SK-N-SH treated with all-trans-retinoic acid at 6 μM for 48 hours (cell line): ENCODE results near the gene EP400.

Experiments used
- ATAC-seq: fragments of 200-7000 bp; cut with Tn5 transposase; 3 replicates; pipeline ENCODE4 v1.9.1; 2020; ENCODE audit warnings: mild to moderate bottlenecking, moderate library complexity
- ARNTL ChIP-seq: fragments of 450-650 bp; formaldehyde crosslinking; IDR thresholded peaks from 2 replicates; pipeline ENCODE4 v1.5.0; 2020; ENCODE audit warnings: low read depth, mild to moderate bottlenecking, moderate library complexity, borderline replicate concordance
- BACH2 ChIP-seq: fragments of 250-450 bp; sonication (Bioruptor Pico); IDR thresholded peaks from 2 replicates; pipeline ENCODE4 v1.9.0; 2021; ENCODE audit warnings: mild to moderate bottlenecking, borderline replicate concordance
- CSDC2 ChIP-seq: fragments of 250-450 bp; sonication (Bioruptor Pico); IDR thresholded peaks from 2 replicates; pipeline ENCODE4 v1.5.0; 2020; ENCODE audit warnings: mild to moderate bottlenecking, moderate library complexity
- ESRRG ChIP-seq: fragments of 250-450 bp; sonication (Bioruptor Pico); IDR thresholded peaks from 2 replicates; pipeline ENCODE4 v1.6.1; 2021; ENCODE audit warnings: mild to moderate bottlenecking
- GLIS3 ChIP-seq: fragments of 250-450 bp; sonication (Bioruptor Pico); IDR thresholded peaks from 2 replicates; pipeline ENCODE4 v1.5.0; 2020; ENCODE audit warnings: mild to moderate bottlenecking, moderate library complexity
- ISL1 ChIP-seq: fragments of 250-450 bp; sonication (Bioruptor Pico); IDR thresholded peaks from 2 replicates; pipeline ENCODE4 v2.1.2; 2022; ENCODE audit warnings: mild to moderate bottlenecking, moderate library complexity
- OSR1 ChIP-seq: fragments of 250-450 bp; sonication (Bioruptor Pico); IDR thresholded peaks from 2 replicates; pipeline ENCODE4 v1.8.0; 2022; ENCODE audit warnings: moderate library complexity, mild to moderate bottlenecking, inconsistent platforms
- PPARA ChIP-seq: fragments of 250-450 bp; sonication (Bioruptor Pico); IDR thresholded peaks from 2 replicates; pipeline ENCODE4 v1.5.0; 2020; ENCODE audit warnings: mild to moderate bottlenecking, borderline replicate concordance
- SNAI2 ChIP-seq: fragments of 250-450 bp; sonication (Bioruptor Pico); IDR thresholded peaks from 2 replicates; pipeline ENCODE4 v1.5.0; 2020; ENCODE audit warnings: mild to moderate bottlenecking, moderate library complexity
- TOX ChIP-seq: fragments of 250-450 bp; sonication (Bioruptor Pico); IDR thresholded peaks from 2 replicates; pipeline ENCODE4 v1.8.0; 2021; ENCODE audit warnings: mild to moderate bottlenecking, moderate library complexity, borderline replicate concordance
- ZC3H10 ChIP-seq: fragments of 250-450 bp; sonication (Bioruptor Pico); IDR thresholded peaks from 2 replicates; pipeline ENCODE4 v1.5.1; 2021; ENCODE audit warnings: mild to moderate bottlenecking, moderate library complexity
- ZFP3 ChIP-seq: fragments of 250-450 bp; sonication (Bioruptor Pico); IDR thresholded peaks from 2 replicates; pipeline ENCODE4 v1.5.0; 2020; ENCODE audit warnings: mild to moderate bottlenecking, moderate library complexity
- ZNF70 ChIP-seq: fragments of 450-650 bp; formaldehyde crosslinking; IDR thresholded peaks from 2 replicates; pipeline ENCODE4 v1.5.0; 2020; ENCODE audit warnings: mild to moderate bottlenecking, moderate library complexity
- ZNF8 ChIP-seq: fragments of 450-650 bp; formaldehyde crosslinking; IDR thresholded peaks from 2 replicates; pipeline ENCODE4 v1.5.0; 2020; ENCODE audit warnings: mild to moderate bottlenecking, moderate library complexity
- TF ChIP-seq, protein P1 (sequence below): fragments of 250-450 bp; sonication (Bioruptor Pico); IDR thresholded peaks from 2 replicates; pipeline ENCODE4 v1.8.0; 2020; ENCODE audit warnings: mild to moderate bottlenecking, moderate library complexity, borderline replicate concordance
- TF ChIP-seq, protein P2 (sequence below): fragments of 250-450 bp; sonication (Bioruptor Pico); IDR thresholded peaks from 2 replicates; pipeline ENCODE4 v1.5.1; 2021; ENCODE audit warnings: mild to moderate bottlenecking, moderate library complexity
- TF ChIP-seq, protein P3 (sequence below): fragments of 250-450 bp; sonication (Bioruptor Pico); IDR thresholded peaks from 2 replicates; pipeline ENCODE4 v1.5.0; 2020; ENCODE audit warnings: mild to moderate bottlenecking, moderate library complexity
- TF ChIP-seq, protein P4 (sequence below): fragments of 250-450 bp; sonication (Bioruptor Pico); IDR thresholded peaks from 2 replicates; pipeline ENCODE4 v1.5.1; 2020; ENCODE audit warnings: low read depth, mild to moderate bottlenecking, moderate library complexity

The EP400 gene

DNA sequence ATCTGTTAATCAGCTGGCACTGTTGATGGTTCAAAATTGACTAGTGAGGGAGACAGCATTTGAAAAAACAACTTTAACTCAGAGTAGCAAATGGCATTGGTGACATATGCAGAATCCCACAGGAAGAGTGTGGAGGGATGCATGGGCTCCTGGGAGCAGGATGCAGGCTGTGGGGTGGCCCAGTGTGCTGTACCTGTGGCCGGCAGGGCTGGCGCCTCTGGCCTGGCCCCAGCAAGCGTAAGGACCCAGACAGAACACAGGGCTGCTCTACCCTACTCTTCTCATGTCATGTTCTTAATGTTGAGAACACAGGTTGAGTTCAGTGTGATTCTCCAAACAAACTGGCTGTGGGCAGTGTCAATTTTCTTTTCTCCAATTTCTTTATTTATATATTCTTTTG, 160.9 kb downstream of the EP400 start:
- TF ChIP-seq, protein P1, sequence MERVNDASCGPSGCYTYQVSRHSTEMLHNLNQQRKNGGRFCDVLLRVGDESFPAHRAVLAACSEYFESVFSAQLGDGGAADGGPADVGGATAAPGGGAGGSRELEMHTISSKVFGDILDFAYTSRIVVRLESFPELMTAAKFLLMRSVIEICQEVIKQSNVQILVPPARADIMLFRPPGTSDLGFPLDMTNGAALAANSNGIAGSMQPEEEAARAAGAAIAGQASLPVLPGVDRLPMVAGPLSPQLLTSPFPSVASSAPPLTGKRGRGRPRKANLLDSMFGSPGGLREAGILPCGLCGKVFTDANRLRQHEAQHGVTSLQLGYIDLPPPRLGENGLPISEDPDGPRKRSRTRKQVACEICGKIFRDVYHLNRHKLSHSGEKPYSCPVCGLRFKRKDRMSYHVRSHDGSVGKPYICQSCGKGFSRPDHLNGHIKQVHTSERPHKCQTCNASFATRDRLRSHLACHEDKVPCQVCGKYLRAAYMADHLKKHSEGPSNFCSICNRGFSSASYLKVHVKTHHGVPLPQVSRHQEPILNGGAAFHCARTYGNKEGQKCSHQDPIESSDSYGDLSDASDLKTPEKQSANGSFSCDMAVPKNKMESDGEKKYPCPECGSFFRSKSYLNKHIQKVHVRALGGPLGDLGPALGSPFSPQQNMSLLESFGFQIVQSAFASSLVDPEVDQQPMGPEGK (CRISPR knock-in tag) = no peak
- TF ChIP-seq, protein P2, sequence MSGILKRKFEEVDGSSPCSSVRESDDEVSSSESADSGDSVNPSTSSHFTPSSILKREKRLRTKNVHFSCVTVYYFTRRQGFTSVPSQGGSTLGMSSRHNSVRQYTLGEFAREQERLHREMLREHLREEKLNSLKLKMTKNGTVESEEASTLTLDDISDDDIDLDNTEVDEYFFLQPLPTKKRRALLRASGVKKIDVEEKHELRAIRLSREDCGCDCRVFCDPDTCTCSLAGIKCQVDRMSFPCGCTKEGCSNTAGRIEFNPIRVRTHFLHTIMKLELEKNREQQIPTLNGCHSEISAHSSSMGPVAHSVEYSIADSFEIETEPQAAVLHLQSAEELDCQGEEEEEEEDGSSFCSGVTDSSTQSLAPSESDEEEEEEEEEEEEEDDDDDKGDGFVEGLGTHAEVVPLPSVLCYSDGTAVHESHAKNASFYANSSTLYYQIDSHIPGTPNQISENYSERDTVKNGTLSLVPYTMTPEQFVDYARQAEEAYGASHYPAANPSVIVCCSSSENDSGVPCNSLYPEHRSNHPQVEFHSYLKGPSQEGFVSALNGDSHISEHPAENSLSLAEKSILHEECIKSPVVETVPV (CRISPR knock-in tag) = no peak
- TF ChIP-seq CSDC2 (CRISPR knock-in tag) (no peak), ESRRG (no peak), SNAI2 (CRISPR knock-in tag) (no peak), ZFP3 (CRISPR knock-in tag) (no peak), ZNF70 (no peak)
- no peak for ATAC-seq

DNA sequence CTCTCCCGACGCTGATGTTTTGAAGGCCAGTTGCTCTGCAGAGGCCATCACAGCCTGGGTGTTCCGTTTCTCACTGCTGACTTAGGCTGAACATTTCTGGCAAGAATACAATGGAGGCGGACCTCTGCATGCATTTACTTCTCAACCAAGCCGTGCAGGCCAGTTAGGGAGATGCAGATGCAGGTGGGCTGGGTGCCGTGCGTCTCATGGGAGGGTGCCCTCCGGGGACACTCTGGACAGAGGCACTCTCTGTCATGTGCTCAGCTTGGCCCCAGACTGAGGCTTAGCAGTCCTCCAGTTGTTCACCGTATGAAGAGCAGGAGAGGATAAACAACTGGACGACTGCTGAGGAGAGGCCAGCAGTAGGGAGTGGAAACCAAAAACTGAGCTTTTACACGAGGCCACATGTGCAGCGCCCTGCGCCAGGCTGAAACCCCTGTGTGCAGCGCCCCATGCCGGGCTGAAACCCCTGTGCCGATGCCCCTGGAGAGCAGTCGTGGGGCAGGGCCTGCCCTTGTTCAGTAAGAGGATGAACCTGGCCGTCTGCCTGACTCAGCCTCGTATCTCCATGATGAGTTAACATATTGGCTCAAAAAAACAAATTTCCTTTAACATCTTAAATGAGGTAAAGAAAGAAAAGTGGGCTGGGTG, 162.0 kb downstream of the EP400 start:
- no peak for ATAC-seq
- TF ChIP-seq ZNF8 (CRISPR knock-in tag) (no peak), ESRRG (no peak), ISL1 (CRISPR knock-in tag) (no peak), ZNF70 (no peak), SNAI2 (CRISPR knock-in tag) (no peak), GLIS3 (no peak)
- TF ChIP-seq, protein P3, sequence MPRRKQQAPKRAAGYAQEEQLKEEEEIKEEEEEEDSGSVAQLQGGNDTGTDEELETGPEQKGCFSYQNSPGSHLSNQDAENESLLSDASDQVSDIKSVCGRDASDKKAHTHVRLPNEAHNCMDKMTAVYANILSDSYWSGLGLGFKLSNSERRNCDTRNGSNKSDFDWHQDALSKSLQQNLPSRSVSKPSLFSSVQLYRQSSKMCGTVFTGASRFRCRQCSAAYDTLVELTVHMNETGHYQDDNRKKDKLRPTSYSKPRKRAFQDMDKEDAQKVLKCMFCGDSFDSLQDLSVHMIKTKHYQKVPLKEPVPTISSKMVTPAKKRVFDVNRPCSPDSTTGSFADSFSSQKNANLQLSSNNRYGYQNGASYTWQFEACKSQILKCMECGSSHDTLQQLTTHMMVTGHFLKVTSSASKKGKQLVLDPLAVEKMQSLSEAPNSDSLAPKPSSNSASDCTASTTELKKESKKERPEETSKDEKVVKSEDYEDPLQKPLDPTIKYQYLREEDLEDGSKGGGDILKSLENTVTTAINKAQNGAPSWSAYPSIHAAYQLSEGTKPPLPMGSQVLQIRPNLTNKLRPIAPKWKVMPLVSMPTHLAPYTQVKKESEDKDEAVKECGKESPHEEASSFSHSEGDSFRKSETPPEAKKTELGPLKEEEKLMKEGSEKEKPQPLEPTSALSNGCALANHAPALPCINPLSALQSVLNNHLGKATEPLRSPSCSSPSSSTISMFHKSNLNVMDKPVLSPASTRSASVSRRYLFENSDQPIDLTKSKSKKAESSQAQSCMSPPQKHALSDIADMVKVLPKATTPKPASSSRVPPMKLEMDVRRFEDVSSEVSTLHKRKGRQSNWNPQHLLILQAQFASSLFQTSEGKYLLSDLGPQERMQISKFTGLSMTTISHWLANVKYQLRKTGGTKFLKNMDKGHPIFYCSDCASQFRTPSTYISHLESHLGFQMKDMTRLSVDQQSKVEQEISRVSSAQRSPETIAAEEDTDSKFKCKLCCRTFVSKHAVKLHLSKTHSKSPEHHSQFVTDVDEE (CRISPR knock-in tag) = no peak
- TF ChIP-seq, protein P4, sequence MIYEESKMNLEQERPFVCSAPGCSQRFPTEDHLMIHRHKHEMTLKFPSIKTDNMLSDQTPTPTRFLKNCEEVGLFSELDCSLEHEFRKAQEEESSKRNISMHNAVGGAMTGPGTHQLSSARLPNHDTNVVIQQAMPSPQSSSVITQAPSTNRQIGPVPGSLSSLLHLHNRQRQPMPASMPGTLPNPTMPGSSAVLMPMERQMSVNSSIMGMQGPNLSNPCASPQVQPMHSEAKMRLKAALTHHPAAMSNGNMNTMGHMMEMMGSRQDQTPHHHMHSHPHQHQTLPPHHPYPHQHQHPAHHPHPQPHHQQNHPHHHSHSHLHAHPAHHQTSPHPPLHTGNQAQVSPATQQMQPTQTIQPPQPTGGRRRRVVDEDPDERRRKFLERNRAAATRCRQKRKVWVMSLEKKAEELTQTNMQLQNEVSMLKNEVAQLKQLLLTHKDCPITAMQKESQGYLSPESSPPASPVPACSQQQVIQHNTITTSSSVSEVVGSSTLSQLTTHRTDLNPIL = no peak

DNA sequence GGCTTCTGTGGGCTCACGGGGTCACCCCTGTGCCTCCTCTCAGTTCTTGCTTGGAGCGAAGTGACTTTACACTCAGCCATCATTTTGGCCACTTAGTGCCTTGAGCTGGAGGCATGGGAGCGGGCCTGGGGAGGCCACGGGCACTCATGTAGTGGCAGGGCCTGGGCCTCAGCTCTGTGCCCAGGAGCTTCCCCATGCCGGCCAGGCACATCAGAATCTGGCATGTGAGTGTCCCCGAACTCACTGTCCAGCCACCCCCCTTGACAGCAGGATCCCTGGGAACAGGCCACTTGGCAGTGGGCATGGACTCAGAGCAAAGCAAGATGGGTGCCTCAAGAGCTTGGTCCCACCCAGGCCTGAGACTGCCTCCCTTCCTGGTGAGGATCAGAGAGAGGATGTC, 164.9 kb downstream of the EP400 start:
- TF ChIP-seq, protein P2 (CRISPR knock-in tag) = no peak
- TF ChIP-seq BACH2 (CRISPR knock-in tag) (no peak), OSR1 (CRISPR knock-in tag) (no peak), ESRRG (no peak), CSDC2 (CRISPR knock-in tag) (no peak), SNAI2 (CRISPR knock-in tag) (no peak), ZFP3 (CRISPR knock-in tag) (no peak), ARNTL (CRISPR knock-in tag) (no peak), TOX (CRISPR knock-in tag) (no peak), PPARA (CRISPR knock-in tag) (no peak), ZNF8 (CRISPR knock-in tag) (no peak), ZC3H10 (CRISPR knock-in tag) (no peak), ISL1 (CRISPR knock-in tag) (no peak)
- TF ChIP-seq, protein P4 = no peak
- TF ChIP-seq, protein P3 (CRISPR knock-in tag) = no peak
- ATAC-seq = no peak
